Central memory CD8-positive, alpha-beta T cell (primary cell): ENCODE measurements around the gene SHB.

Experiments used
- ATAC-seq: fragments of 150-1000 bp; cut with Tn5 transposase; replicated peaks from 2 replicates; pipeline ENCODE4 v1.10.0; 2022; ENCODE audit warnings: mild to moderate bottlenecking, moderate FRiP score, moderate number of reproducible peaks; ENCODE audit not compliant: poor library complexity, severe bottlenecking; ENCODE audit errors: extremely low read depth
- DNase-seq, 2 donors: peaks; one replicate each; pipeline ENCODE4 v3.0.0; 2021; ENCODE audit warnings: low spot score in 2 of 2
- H3K27ac Mint-ChIP-seq: one replicate; pipeline ENCODE4 v1.8.0; 2022; ENCODE audit warnings: low read depth, mild to moderate bottlenecking, moderate library complexity, mixed read lengths
- H3K27me3 Mint-ChIP-seq: one replicate; pipeline ENCODE4 v1.8.0; 2022; ENCODE audit warnings: mixed read lengths
- H3K36me3 Mint-ChIP-seq: one replicate; pipeline ENCODE4 v1.8.0; 2022; ENCODE audit warnings: mild to moderate bottlenecking, moderate library complexity, mixed read lengths; ENCODE audit not compliant: insufficient read depth
- H3K4me1 Mint-ChIP-seq: one replicate; pipeline ENCODE4 v1.8.0; 2022; ENCODE audit warnings: mixed read lengths
- H3K4me3 Mint-ChIP-seq: one replicate; pipeline ENCODE4 v1.8.0; 2022; ENCODE audit warnings: mild to moderate bottlenecking, moderate library complexity, mixed read lengths
- H3K9me3 Mint-ChIP-seq: one replicate; pipeline ENCODE4 v1.8.0; 2022; ENCODE audit warnings: mixed read lengths

SHB gene

GRCh38 chr9:38029915-38030638 lies 39.0 kb downstream of the SHB start:
- no peaks in the 10 kb centered on the region for H3K36me3 Mint-ChIP-seq
- no peaks in the 10 kb centered on the region for H3K9me3 Mint-ChIP-seq
- H3K27ac Mint-ChIP-seq = no peak overlapping the region
- ATAC-seq (no peak), DNase-seq (no peak)
- no peaks in the 10 kb centered on the region for H3K4me1 Mint-ChIP-seq
- no peak overlapping the region for H3K4me3 Mint-ChIP-seq
- H3K27me3 Mint-ChIP-seq = no peaks in the 10 kb centered on the region

GRCh38 chr9:38027714-38028113 lies 41.3 kb downstream of the SHB start:
- H3K27me3 Mint-ChIP-seq = no peaks in the 10 kb centered on the region
- no peak overlapping the region for H3K27ac Mint-ChIP-seq
- no peaks in the 10 kb centered on the region for H3K36me3 Mint-ChIP-seq
- H3K4me1 Mint-ChIP-seq = no peaks in the 10 kb centered on the region
- no peak overlapping the region for H3K4me3 Mint-ChIP-seq
- H3K9me3 Mint-ChIP-seq = no peaks in the 10 kb centered on the region
- ATAC-seq = no peak
- DNase-seq = no peak

GRCh38 chr9:38026840-38027527 lies 42.0 kb downstream of the SHB start:
- Mint-ChIP-seq H3K9me3 (no peaks in the 10 kb centered on the region), H3K27me3 (no peaks in the 10 kb centered on the region), H3K27ac (no peak overlapping the region), H3K4me1 (no peaks in the 10 kb centered on the region), H3K4me3 (no peak overlapping the region), H3K36me3 (no peaks in the 10 kb centered on the region)
- ATAC-seq (no peak), DNase-seq (no peak)

GRCh38 chr9:38026021-38026809 lies 42.8 kb downstream of the SHB start:
- H3K4me3 Mint-ChIP-seq = no peak overlapping the region
- H3K4me1 Mint-ChIP-seq = no peaks in the 10 kb centered on the region

GRCh38 chr9:38025166-38025565 lies 43.9 kb downstream of the SHB start:
- no peak for ATAC-seq
- no peaks in the 10 kb centered on the region for H3K36me3 Mint-ChIP-seq
- no peak overlapping the region for H3K4me3 Mint-ChIP-seq
- H3K4me1 Mint-ChIP-seq = no peaks in the 10 kb centered on the region
- H3K9me3 Mint-ChIP-seq = no peaks in the 10 kb centered on the region
- no peak overlapping the region for H3K27ac Mint-ChIP-seq
- no peak for DNase-seq
- no peaks in the 10 kb centered on the region for H3K27me3 Mint-ChIP-seq

More at GRCh38 chr9:38026021-38026809, 42.8 kb downstream of the SHB start:
- H3K36me3 Mint-ChIP-seq = no peaks in the 10 kb centered on the region
- no peaks in the 10 kb centered on the region for H3K27me3 Mint-ChIP-seq
- H3K9me3 Mint-ChIP-seq = no peaks in the 10 kb centered on the region
- DNase-seq (no peak), ATAC-seq (no peak)
- H3K27ac Mint-ChIP-seq = no peak overlapping the region

- Mint-ChIP-seq H3K27me3 (no peaks in the 10 kb centered on the region), H3K4me3 (no peak overlapping the region), H3K27ac (no peak overlapping the region), H3K4me1 (no peaks in the 10 kb centered on the region), H3K36me3 (no peaks in the 10 kb centered on the region), H3K9me3 (no peaks in the 10 kb centered on the region)
- DNase-seq (no peak), ATAC-seq (no peak)
Observed at GRCh38 chr9:38024036-38024681, 44.9 kb downstream of the SHB start.

- H3K4me3 Mint-ChIP-seq = no peak overlapping the region
- ATAC-seq (no peak), DNase-seq (no peak)
- H3K36me3 Mint-ChIP-seq = no peaks in the 10 kb centered on the region
- H3K4me1 Mint-ChIP-seq = no peaks in the 10 kb centered on the region
- H3K27ac Mint-ChIP-seq = no peak overlapping the region
- H3K9me3 Mint-ChIP-seq = no peaks in the 10 kb centered on the region
- H3K27me3 Mint-ChIP-seq = no peaks in the 10 kb centered on the region
Observed at GRCh38 chr9:38023661-38024035, 45.4 kb downstream of the SHB start.

GRCh38 chr9:38022995-38023394 lies 46.0 kb downstream of the SHB start:
- DNase-seq (no peak), ATAC-seq (no peak)
- H3K4me1 Mint-ChIP-seq = no peaks in the 10 kb centered on the region
- H3K9me3 Mint-ChIP-seq = no peaks in the 10 kb centered on the region
- no peak overlapping the region for H3K4me3 Mint-ChIP-seq
- no peak overlapping the region for H3K27ac Mint-ChIP-seq
- H3K27me3 Mint-ChIP-seq = no peaks in the 10 kb centered on the region
- no peaks in the 10 kb centered on the region for H3K36me3 Mint-ChIP-seq

GRCh38 chr9:38022203-38022895 lies 46.7 kb downstream of the SHB start:
- no peak overlapping the region for H3K4me3 Mint-ChIP-seq
- no peaks in the 10 kb centered on the region for H3K36me3 Mint-ChIP-seq
- DNase-seq (no peak), ATAC-seq (no peak)
- no peaks in the 10 kb centered on the region for H3K27me3 Mint-ChIP-seq
- H3K27ac Mint-ChIP-seq = no peak overlapping the region
- no peaks in the 10 kb centered on the region for H3K9me3 Mint-ChIP-seq
- no peaks in the 10 kb centered on the region for H3K4me1 Mint-ChIP-seq

GRCh38 chr9:38020151-38021076 lies 48.6 kb downstream of the SHB start:
- no peaks in the 10 kb centered on the region for H3K36me3 Mint-ChIP-seq
- no peaks in the 10 kb centered on the region for H3K4me1 Mint-ChIP-seq
- no peak overlapping the region for H3K27ac Mint-ChIP-seq
- no peaks in the 10 kb centered on the region for H3K9me3 Mint-ChIP-seq
- ATAC-seq = no peak
- peaks cover 14% of the 10 kb centered on the region for H3K27me3 Mint-ChIP-seq
- DNase-seq = no peak
- H3K4me3 Mint-ChIP-seq = no peak overlapping the region

- peaks cover 16% of the 10 kb centered on the region for H3K27me3 Mint-ChIP-seq
- H3K9me3 Mint-ChIP-seq = no peaks in the 10 kb centered on the region
- ATAC-seq (no peak), DNase-seq (no peak)
- H3K4me1 Mint-ChIP-seq = no peaks in the 10 kb centered on the region
- H3K36me3 Mint-ChIP-seq = no peaks in the 10 kb centered on the region
- no peak overlapping the region for H3K27ac Mint-ChIP-seq
- no peak overlapping the region for H3K4me3 Mint-ChIP-seq
Observed at GRCh38 chr9:38019731-38020130, 49.3 kb downstream of the SHB start.
